Activated CD4-positive, CD25-positive, alpha-beta regulatory T cell treated with anti-CD3 and anti-CD28 coated beads, Interleukin-2, amount 50 U/mL, for 72 hours (primary cell): ENCODE results near the gene KCNH2.

ENCODE experiments used
- DNase-seq: peaks from one replicate; pipeline ENCODE4 v3.0.0; 2021

Gene KCNH2

GRCh38 chr7:150956395-150957132, 21.6 kb downstream of the KCNH2 start:
- DNase-seq = no peak

- no peak for DNase-seq
Measured at GRCh38 chr7:150955519-150956394, 22.4 kb downstream of the KCNH2 start.

GRCh38 chr7:150954986-150955518, 23.1 kb downstream of the KCNH2 start:
- DNase-seq = no peak

GRCh38 chr7:150954201-150954985, 23.7 kb downstream of the KCNH2 start:
- no peak for DNase-seq

GRCh38 chr7:150953061-150953997, 24.8 kb downstream of the KCNH2 start:
- no peak for DNase-seq

- DNase-seq = no peak
Measured at GRCh38 chr7:150952331-150953050, 25.6 kb downstream of the KCNH2 start.

- no peak for DNase-seq
Measured at GRCh38 chr7:150951521-150951920, 26.6 kb downstream of the KCNH2 start.

- no peak for DNase-seq
Measured at GRCh38 chr7:150951181-150951520, 27.0 kb downstream of the KCNH2 start.

GRCh38 chr7:150950496-150951180, 27.5 kb downstream of the KCNH2 start:
- DNase-seq = no peak

GRCh38 chr7:150949971-150950491, 28.1 kb downstream of the KCNH2 start:
- DNase-seq = peak; percentile 23

GRCh38 chr7:150949564-150949963, 28.6 kb downstream of the KCNH2 start:
- DNase-seq = no peak

- peak; percentile 21 for DNase-seq
Measured at GRCh38 chr7:150948791-150949251, 29.3 kb downstream of the KCNH2 start.

GRCh38 chr7:150947761-150948651, 30.1 kb downstream of the KCNH2 start:
- peak; percentile 27 for DNase-seq

- DNase-seq = peak; percentile 29
Measured at GRCh38 chr7:150947241-150947745, 30.8 kb downstream of the KCNH2 start.

- DNase-seq = peak; percentile 25
Measured at GRCh38 chr7:150946421-150947240, 31.5 kb downstream of the KCNH2 start.

- no peak for DNase-seq
Measured at GRCh38 chr7:150945853-150946420, 32.2 kb downstream of the KCNH2 start.

GRCh38 chr7:150945171-150945852, 32.8 kb downstream of the KCNH2 start:
- DNase-seq = no peak
